ENCODE measurements around the gene MINPP1. TPM values are rescaled to one million over a fixed set of nuclear protein-coding genes. Genes with fewer than 3 reads are reported as not detected.

MINPP1 gene
- total and polyA plus RNA-seq, 2 of the 13 experiments (the other 11 are each of a cell fraction or from before 2014, with no cell fraction given), result 19.2 to 53.7 TPM

GRCh38 chr10:87519582-87519981 is 14.9 kb downstream of the MINPP1 start:
- in situ Hi-C loops (cut with HindIII; ENCODE audit: extremely low pct_ligation_motif_present, low pct_unique_long_range_greater_than_20kb), result no loop called here
- TF ChIP-seq ZSCAN5A (CRISPR knock-in tag; IDR thresholded peaks at IDR 0.05; ENCODE audit: borderline replicate concordance), result no peak
- no peak for TF ChIP-seq XRCC5 (optimal IDR thresholded peaks at IDR 0.05; ENCODE audit: low read length)
- TF ChIP-seq CBX2 (IDR thresholded peaks at IDR 0.05; ENCODE audit: low read depth, low read length), result no peak
- no peak for TF ChIP-seq CBX2 (CRISPR knock-in tag; IDR thresholded peaks at IDR 0.05; ENCODE audit: low read depth)
- no peak for TF ChIP-seq ZNF382 (CRISPR knock-in tag; IDR thresholded peaks at IDR 0.05; ENCODE audit: borderline replicate concordance)
- no peak for TF ChIP-seq ZHX2 (IDR thresholded peaks at IDR 0.05; ENCODE audit: low read depth)
- TF ChIP-seq ZHX2 (CRISPR knock-in tag; IDR thresholded peaks at IDR 0.05; ENCODE audit: borderline replicate concordance), result no peak
- TF ChIP-seq ZNF101 (CRISPR knock-in tag; IDR thresholded peaks at IDR 0.05; ENCODE audit: borderline replicate concordance, low read depth), result no peak
- TF ChIP-seq HBP1 (CRISPR knock-in tag; IDR thresholded peaks at IDR 0.05; ENCODE audit: low read depth), result no peak
- no peak for TF ChIP-seq ZBTB33 (CRISPR knock-in tag; IDR thresholded peaks at IDR 0.05)
- no peak for TF ChIP-seq ZFP91 (CRISPR knock-in tag; IDR thresholded peaks at IDR 0.05; ENCODE audit: borderline replicate concordance)
- TF ChIP-seq ZEB1 (IDR thresholded peaks at IDR 0.05; ENCODE audit: insufficient replicate concordance, low read depth), result no peak

More at GRCh38 chr10:87519582-87519981, 14.9 kb downstream of the MINPP1 start:
- H3K79me2 ChIP-seq (ENCODE audit: insufficient read depth, low read length), result no peaks in the 10 kb centered on the region
- CTCF ChIA-PET (ENCODE audit: low intra/inter-chr PET ratio, low total read pairs), result no interaction called here
- intact Hi-C loops (cut with micrococcal nuclease; ENCODE audit: unreplicated experiment), result no loop called here
- H3K36me3 ChIP-seq (replicated peaks in 1 of 2; ENCODE audit: control insufficient read depth in 1 of 2, insufficient read depth in 2 of 2, low read length in 2 of 2), result peaks cover 6 to 39% of the 10 kb centered on the region in 2 experiments; a peak in 4 of 5 replicates
- 100% methylated on average over 2 of the region's 2 CpGs for WGBS (ENCODE audit: low lambda C conversion rate)
- ATAC-seq, result no peak
- POLR2A ChIA-PET, result interaction anchor here (1.3 to 1.9 kb wide), 2 partner anchors 15 to 19 kb away, joined by 4 to 5 read pairs; partner anchors contain the start of gene MINPP1
- no peak overlapping the region for H3K4me2 ChIP-seq (ENCODE audit: low read depth, low read length)
- H2AFZ ChIP-seq (ENCODE audit: low read length), result no peak overlapping the region
- no peak overlapping the region for H3K4me3 ChIP-seq (replicated peaks in 1 of 3; ENCODE audit: insufficient read depth in 1 of 3, low read depth in 2 of 3, low read length in 3 of 3)
- no peak for FAIRE-seq
- H4K20me1 ChIP-seq (ENCODE audit: insufficient read depth, low read length), result no peaks in the 10 kb centered on the region
- BruUV-seq (replicated peaks), result no TSS peak
- H3K9me3 ChIP-seq (ENCODE audit: low read length), result no peaks in the 10 kb centered on the region
- H3K27me3 ChIP-seq (ENCODE audit: control insufficient read depth in 1 of 2, insufficient read depth in 2 of 2, low read length in 2 of 2), result no peaks in the 10 kb centered on the region
- no peaks in the 10 kb centered on the region for H3K4me1 ChIP-seq (ENCODE audit: insufficient read depth, low read length)
- no peak overlapping the region for H3K27ac ChIP-seq (ENCODE audit: extremely low read length, insufficient read depth, low read length)
- H3K9ac ChIP-seq (ENCODE audit: insufficient read depth, low read depth, low read length), result no peak overlapping the region
- no peak for DNase-seq (ENCODE audit: low spot score)

Measured in HepG2 (cell line).